ENCODE data around the gene ZMYND11. TPM values are rescaled to one million over a fixed set of nuclear protein-coding genes. Genes with fewer than 3 reads are reported as not detected.

ZMYND11 gene
- total RNA-seq, 1 donor from 2014 or later: 49.7 TPM

- TF ChIP-seq CTCF (conservative IDR thresholded peaks at IDR 0.05): no peak
- H3K36me3 Mint-ChIP-seq (ENCODE audit: low read depth): no peaks in the 10 kb centered on the region
- H3K27ac Mint-ChIP-seq (ENCODE audit: unreplicated experiment): no peak overlapping the region
- H3K4me1 Mint-ChIP-seq: no peaks in the 10 kb centered on the region
- H3K4me3 Mint-ChIP-seq: no peak overlapping the region
- H3K9me3 Mint-ChIP-seq: no peaks in the 10 kb centered on the region
- no peak for DNase-seq (ENCODE audit: low read depth, low spot score)
- H3K27me3 Mint-ChIP-seq (ENCODE audit: low read depth): no peaks in the 10 kb centered on the region
These were observed 89.3 kb downstream of the ZMYND11 start for GRCh38 chr10:224571-224970.

GRCh38 chr10:226018-226417, 90.8 kb downstream of the ZMYND11 start:
- no peak for DNase-seq (ENCODE audit: low read depth, low spot score)
- Mint-ChIP-seq H3K27ac (ENCODE audit: unreplicated experiment) (no peak overlapping the region), H3K36me3 (ENCODE audit: low read depth) (no peaks in the 10 kb centered on the region), H3K4me3 (no peak overlapping the region), H3K4me1 (no peaks in the 10 kb centered on the region), H3K27me3 (ENCODE audit: low read depth) (no peaks in the 10 kb centered on the region), H3K9me3 (no peaks in the 10 kb centered on the region)
- TF ChIP-seq CTCF (conservative IDR thresholded peaks at IDR 0.05): no peak

- Mint-ChIP-seq H3K27ac (ENCODE audit: unreplicated experiment) (no peak overlapping the region), H3K4me3 (no peak overlapping the region), H3K36me3 (ENCODE audit: low read depth) (no peaks in the 10 kb centered on the region), H3K27me3 (ENCODE audit: low read depth) (no peaks in the 10 kb centered on the region), H3K4me1 (no peaks in the 10 kb centered on the region), H3K9me3 (no peaks in the 10 kb centered on the region)
- TF ChIP-seq CTCF (conservative IDR thresholded peaks at IDR 0.05): no peak
- no peak for DNase-seq (ENCODE audit: low read depth, low spot score)
These were observed 91.8 kb downstream of the ZMYND11 start for GRCh38 chr10:227014-227413.

GRCh38 chr10:228366-228765, 93.1 kb downstream of the ZMYND11 start:
- Mint-ChIP-seq H3K4me3 (no peak overlapping the region), H3K36me3 (ENCODE audit: low read depth) (no peaks in the 10 kb centered on the region), H3K27me3 (ENCODE audit: low read depth) (no peaks in the 10 kb centered on the region), H3K27ac (ENCODE audit: unreplicated experiment) (no peak overlapping the region), H3K9me3 (no peaks in the 10 kb centered on the region), H3K4me1 (no peaks in the 10 kb centered on the region)
- no peak for DNase-seq (ENCODE audit: low read depth, low spot score)
- no peak for TF ChIP-seq CTCF (conservative IDR thresholded peaks at IDR 0.05)

- no peak overlapping the region for H3K4me3 Mint-ChIP-seq
- H3K27ac Mint-ChIP-seq (ENCODE audit: unreplicated experiment): no peak overlapping the region
- peak; percentile 65 for TF ChIP-seq CTCF (conservative IDR thresholded peaks at IDR 0.05)
- H3K4me1 Mint-ChIP-seq: no peaks in the 10 kb centered on the region
- no peaks in the 10 kb centered on the region for H3K27me3 Mint-ChIP-seq (ENCODE audit: low read depth)
- H3K36me3 Mint-ChIP-seq (ENCODE audit: low read depth): no peaks in the 10 kb centered on the region
- DNase-seq (ENCODE audit: low read depth, low spot score): no peak
- H3K9me3 Mint-ChIP-seq: no peaks in the 10 kb centered on the region
These were observed 95.5 kb downstream of the ZMYND11 start for GRCh38 chr10:230758-231157.

- Mint-ChIP-seq H3K9me3 (no peaks in the 10 kb centered on the region), H3K4me1 (no peaks in the 10 kb centered on the region), H3K4me3 (no peak overlapping the region), H3K36me3 (ENCODE audit: low read depth) (peaks cover 3% of the 10 kb centered on the region), H3K27me3 (ENCODE audit: low read depth) (no peaks in the 10 kb centered on the region), H3K27ac (ENCODE audit: unreplicated experiment) (no peak overlapping the region)
- DNase-seq (ENCODE audit: low read depth, low spot score): no peak
- no peak for TF ChIP-seq CTCF (conservative IDR thresholded peaks at IDR 0.05)
These were observed 96.8 kb downstream of the ZMYND11 start for GRCh38 chr10:232061-232460.
